Measurements from ENCODE around the gene ERCC6.
A peak's percentile ranks its signal among the peaks of the same experiment; 100 is the strongest.

ERCC6 gene

DNA sequence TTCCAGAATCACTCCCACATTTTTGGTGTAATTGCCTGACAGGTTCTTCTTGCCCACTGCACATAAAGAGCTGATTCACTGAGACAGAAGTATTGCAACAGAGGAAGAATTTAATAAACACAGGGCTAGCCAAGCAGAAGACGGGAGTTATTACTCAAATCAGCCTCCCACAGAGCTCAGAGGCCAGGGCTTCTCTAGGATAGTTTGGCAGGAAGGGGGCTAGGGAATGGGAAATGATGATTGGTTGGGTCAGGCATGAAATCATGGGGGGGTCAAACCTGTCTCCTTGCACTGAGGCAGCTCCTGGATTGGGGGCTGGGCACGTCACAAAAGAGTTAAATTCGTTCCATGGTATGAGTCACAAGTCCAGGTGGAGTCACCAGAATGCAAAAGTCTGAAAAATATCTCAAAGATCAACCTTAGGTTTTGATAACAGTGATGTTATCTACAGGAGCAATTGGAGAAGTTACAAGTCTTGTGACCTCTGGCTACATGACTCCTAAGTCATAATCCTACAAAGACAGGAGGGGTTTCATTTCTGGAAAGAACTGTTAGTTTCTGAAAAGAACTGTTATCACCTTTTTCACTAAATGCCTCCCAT, 30.2 kb upstream of the ERCC6 start:
- DNase-seq (ENCODE audit: insufficient read length, low spot score) = no peak
- TF ChIP-seq POLR2A (IDR thresholded peaks at IDR 0.05; ENCODE audit: low read depth, low read length) = no peak
- TF ChIP-seq POU2F2 (IDR thresholded peaks at IDR 0.05; ENCODE audit: low read depth, low read length) = no peak
- no peak for TF ChIP-seq SPI1 (IDR thresholded peaks at IDR 0.05; ENCODE audit: low read depth, low read length)
- TF ChIP-seq TAF1 (IDR thresholded peaks at IDR 0.05; ENCODE audit: low read depth, low read length) = no peak
- TF ChIP-seq POLR2AphosphoS5 (IDR thresholded peaks at IDR 0.05; ENCODE audit: low read depth, low read length) = no peak
- TF ChIP-seq PAX5 (IDR thresholded peaks at IDR 0.05; ENCODE audit: insufficient read depth, low read length, severe bottlenecking) = no peak

DNA sequence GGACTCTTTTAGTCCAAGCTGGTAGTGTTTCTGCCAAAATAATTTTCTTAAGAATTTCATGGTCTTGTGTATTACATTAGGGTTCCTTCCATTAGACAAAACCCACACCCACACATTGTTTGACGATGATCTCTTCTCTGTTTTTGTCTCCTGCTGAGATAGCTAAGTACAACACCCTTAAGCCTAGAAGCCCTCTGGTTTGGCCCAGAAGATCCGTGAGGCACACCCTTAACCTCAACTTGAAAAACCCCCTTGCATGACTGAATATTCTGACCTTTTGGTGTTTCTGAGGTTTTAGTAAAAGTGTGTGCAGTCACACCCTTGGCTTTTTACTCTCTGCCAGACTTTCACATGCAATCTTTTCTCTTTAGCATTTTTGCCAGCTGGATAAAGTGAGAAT, 29.3 kb upstream of the ERCC6 start:
- TF ChIP-seq POU2F2 (IDR thresholded peaks at IDR 0.05; ENCODE audit: low read depth, low read length) (no peak), TAF1 (IDR thresholded peaks at IDR 0.05; ENCODE audit: low read depth, low read length) (no peak), PAX5 (IDR thresholded peaks at IDR 0.05; ENCODE audit: insufficient read depth, low read length, severe bottlenecking) (no peak), POLR2AphosphoS5 (IDR thresholded peaks at IDR 0.05; ENCODE audit: low read depth, low read length) (no peak), POLR2A (IDR thresholded peaks at IDR 0.05; ENCODE audit: low read depth, low read length) (no peak), SPI1 (IDR thresholded peaks at IDR 0.05; ENCODE audit: low read depth, low read length) (no peak)
- no peak for DNase-seq (ENCODE audit: insufficient read length, low spot score)
- FAIRE-seq = no peak

More for the DNA sequence above, 30.2 kb upstream of the ERCC6 start:
- FAIRE-seq = no peak

DNA sequence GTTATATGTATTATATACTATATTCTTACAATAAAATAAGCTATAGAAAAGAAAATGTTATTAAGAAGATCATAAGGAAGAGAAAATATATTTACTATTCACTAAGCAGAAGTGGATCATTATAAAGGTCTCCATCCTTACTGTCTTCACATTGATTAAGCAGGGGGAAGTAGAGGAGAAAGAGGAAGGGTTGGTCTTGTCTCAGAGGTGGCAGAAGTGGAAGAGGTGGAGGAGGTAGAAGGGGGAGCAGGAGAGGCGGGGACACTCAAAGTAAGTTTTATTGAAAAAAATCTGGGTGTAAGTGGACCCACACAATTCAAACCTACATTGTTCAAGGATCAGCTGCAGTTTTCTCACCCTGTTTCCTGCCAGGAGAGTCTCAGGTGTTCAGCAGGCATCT, 28.9 kb upstream of the ERCC6 start:
- no peak for DNase-seq (ENCODE audit: insufficient read length, low spot score)
- no peak for FAIRE-seq
- 0 out of 2 replicates have a peak, but pooled peaks have one; percentile 7 for TF ChIP-seq SPI1 (IDR thresholded peaks at IDR 0.05; ENCODE audit: low read depth, low read length)
- TF ChIP-seq POLR2AphosphoS5 (IDR thresholded peaks at IDR 0.05; ENCODE audit: low read depth, low read length) = no peak
- no peak for TF ChIP-seq PAX5 (IDR thresholded peaks at IDR 0.05; ENCODE audit: insufficient read depth, low read length, severe bottlenecking)
- no peak for TF ChIP-seq TAF1 (IDR thresholded peaks at IDR 0.05; ENCODE audit: low read depth, low read length)
- no peak for TF ChIP-seq POLR2A (IDR thresholded peaks at IDR 0.05; ENCODE audit: low read depth, low read length)
- no peak for TF ChIP-seq POU2F2 (IDR thresholded peaks at IDR 0.05; ENCODE audit: low read depth, low read length)

DNA sequence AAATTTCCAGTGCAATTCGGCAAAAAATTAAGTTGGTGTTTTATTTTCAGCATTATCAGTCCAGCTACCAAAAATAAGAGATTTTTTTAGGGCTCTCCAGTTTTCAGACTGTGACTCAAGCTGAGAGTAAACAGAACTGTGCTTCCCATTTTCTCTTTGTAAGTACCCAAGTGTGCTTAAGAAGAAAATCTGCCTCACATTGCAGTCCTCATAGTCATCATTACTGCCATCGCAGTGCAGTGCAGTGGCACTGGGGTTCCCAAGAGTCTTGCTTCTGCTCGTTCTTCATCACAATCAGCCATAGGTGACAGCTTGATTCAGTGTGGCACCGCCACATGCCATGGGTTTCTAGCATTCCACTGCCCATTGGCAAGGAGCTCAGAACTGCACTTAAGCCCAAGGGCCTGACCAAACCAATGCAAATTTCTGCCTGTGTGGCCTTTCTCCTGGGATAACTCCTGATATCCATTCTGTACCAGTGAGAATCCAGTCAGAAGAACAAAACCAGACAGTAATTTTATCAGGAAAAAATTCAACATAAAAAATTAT, 25.6 kb upstream of the ERCC6 start:
- no peak for DNase-seq (ENCODE audit: insufficient read length, low spot score)
- TF ChIP-seq PAX5 (IDR thresholded peaks at IDR 0.05; ENCODE audit: insufficient read depth, low read length, severe bottlenecking) (no peak), TAF1 (IDR thresholded peaks at IDR 0.05; ENCODE audit: low read depth, low read length) (no peak), POLR2A (IDR thresholded peaks at IDR 0.05; ENCODE audit: low read depth, low read length) (no peak), SPI1 (IDR thresholded peaks at IDR 0.05; ENCODE audit: low read depth, low read length) (no peak), POLR2AphosphoS5 (IDR thresholded peaks at IDR 0.05; ENCODE audit: low read depth, low read length) (no peak), POU2F2 (IDR thresholded peaks at IDR 0.05; ENCODE audit: low read depth, low read length) (no peak)
- FAIRE-seq = no peak

DNA sequence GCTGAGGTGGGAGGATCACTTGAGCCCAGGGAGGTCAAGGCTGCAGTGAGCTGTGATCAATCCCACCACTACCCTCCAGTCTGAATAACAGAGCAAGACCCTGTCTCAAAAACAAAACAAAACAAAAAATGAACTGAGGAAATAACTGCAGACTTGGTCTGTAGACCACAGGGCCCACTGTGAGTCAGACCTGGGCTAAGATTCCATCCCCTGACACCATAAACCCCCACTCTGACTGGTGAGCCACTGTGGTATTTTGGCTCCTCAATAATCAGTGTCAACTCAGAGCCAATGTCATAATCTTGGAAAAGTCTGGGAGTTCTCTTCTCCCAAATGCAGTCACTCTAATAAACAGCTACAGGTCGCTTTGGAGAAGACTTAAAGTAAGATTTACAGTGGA, 24.0 kb upstream of the ERCC6 start:
- TF ChIP-seq TAF1 (IDR thresholded peaks at IDR 0.05; ENCODE audit: low read depth, low read length) (no peak), SPI1 (IDR thresholded peaks at IDR 0.05; ENCODE audit: low read depth, low read length) (no peak), POLR2AphosphoS5 (IDR thresholded peaks at IDR 0.05; ENCODE audit: low read depth, low read length) (no peak), POU2F2 (IDR thresholded peaks at IDR 0.05; ENCODE audit: low read depth, low read length) (no peak), POLR2A (IDR thresholded peaks at IDR 0.05; ENCODE audit: low read depth, low read length) (no peak), PAX5 (IDR thresholded peaks at IDR 0.05; ENCODE audit: insufficient read depth, low read length, severe bottlenecking) (no peak)
- DNase-seq (ENCODE audit: insufficient read length, low spot score) = no peak

DNA sequence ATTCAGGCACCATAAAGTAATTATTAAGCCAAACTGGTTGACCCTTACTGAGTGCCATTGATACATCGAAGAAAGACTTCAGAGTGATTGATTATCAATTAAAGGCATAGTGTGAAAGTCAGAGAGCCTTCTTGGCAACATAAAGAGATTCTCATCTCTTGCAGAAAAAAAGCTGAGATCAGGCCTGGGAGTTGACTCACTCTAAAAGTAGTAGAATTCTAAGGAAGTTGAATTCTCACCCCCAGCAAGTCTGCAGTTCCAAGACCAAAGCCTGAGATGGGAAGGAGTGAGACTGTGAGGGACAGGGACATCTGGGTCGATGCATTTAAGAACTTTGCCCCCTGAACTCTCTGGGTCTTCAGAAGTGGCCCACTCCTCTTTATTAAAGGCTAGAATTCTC, 21.6 kb upstream of the ERCC6 start:
- FAIRE-seq = no peak
- no peak for TF ChIP-seq POU2F2 (IDR thresholded peaks at IDR 0.05; ENCODE audit: low read depth, low read length)
- no peak for TF ChIP-seq POLR2AphosphoS5 (IDR thresholded peaks at IDR 0.05; ENCODE audit: low read depth, low read length)
- TF ChIP-seq POLR2A (IDR thresholded peaks at IDR 0.05; ENCODE audit: low read depth, low read length) = no peak
- no peak for TF ChIP-seq PAX5 (IDR thresholded peaks at IDR 0.05; ENCODE audit: insufficient read depth, low read length, severe bottlenecking)
- no peak for TF ChIP-seq SPI1 (IDR thresholded peaks at IDR 0.05; ENCODE audit: low read depth, low read length)
- no peak for TF ChIP-seq TAF1 (IDR thresholded peaks at IDR 0.05; ENCODE audit: low read depth, low read length)
- DNase-seq (ENCODE audit: insufficient read length, low spot score) = no peak

More for the DNA sequence above, 24.0 kb upstream of the ERCC6 start:
- no peak for FAIRE-seq

DNA sequence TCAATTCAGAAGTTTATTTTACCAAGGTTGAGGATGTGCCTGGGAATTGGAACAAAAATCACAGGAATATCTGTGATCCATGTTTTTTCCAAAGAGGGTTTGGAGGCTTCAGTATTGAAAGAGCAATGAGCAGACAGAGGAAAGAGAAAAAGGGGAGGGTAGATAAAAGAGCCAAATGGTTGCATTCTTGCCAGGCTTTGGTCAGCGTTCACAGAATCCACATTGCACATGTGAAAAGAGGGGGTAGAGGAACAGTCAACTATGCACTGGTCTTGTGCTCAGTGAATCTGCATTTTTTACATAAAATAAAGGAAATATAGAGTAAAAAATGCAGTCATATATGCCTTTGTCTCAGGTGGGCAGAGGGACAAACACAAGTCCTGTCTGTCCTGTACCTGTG, 20.6 kb upstream of the ERCC6 start:
- FAIRE-seq = no peak
- TF ChIP-seq PAX5 (IDR thresholded peaks at IDR 0.05; ENCODE audit: insufficient read depth, low read length, severe bottlenecking) (no peak), SPI1 (IDR thresholded peaks at IDR 0.05; ENCODE audit: low read depth, low read length) (no peak), POLR2A (IDR thresholded peaks at IDR 0.05; ENCODE audit: low read depth, low read length) (no peak), POU2F2 (IDR thresholded peaks at IDR 0.05; ENCODE audit: low read depth, low read length) (no peak), POLR2AphosphoS5 (IDR thresholded peaks at IDR 0.05; ENCODE audit: low read depth, low read length) (no peak), TAF1 (IDR thresholded peaks at IDR 0.05; ENCODE audit: low read depth, low read length) (no peak)
- no peak for DNase-seq (ENCODE audit: insufficient read length, low spot score)

DNA sequence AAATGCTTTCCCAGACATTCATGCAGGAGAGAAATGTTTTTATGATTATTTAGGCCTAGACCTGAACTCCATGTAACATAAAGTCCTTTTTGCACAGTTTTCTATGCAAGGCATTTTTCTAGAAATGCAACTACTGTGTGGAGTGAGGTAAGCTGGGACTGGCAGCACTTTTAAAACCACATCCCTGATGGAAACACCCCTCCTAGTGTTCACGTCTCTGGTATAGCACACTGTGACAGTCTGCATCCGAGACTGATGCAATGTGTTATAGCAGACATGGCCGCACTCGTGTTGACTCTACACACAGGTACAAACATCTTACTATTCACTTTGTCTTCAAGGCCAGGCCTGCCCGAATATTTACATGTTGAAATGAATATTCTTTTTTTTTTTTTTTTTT, 19.3 kb upstream of the ERCC6 start:
- TF ChIP-seq PAX5 (IDR thresholded peaks at IDR 0.05; ENCODE audit: insufficient read depth, low read length, severe bottlenecking) (no peak), SPI1 (IDR thresholded peaks at IDR 0.05; ENCODE audit: low read depth, low read length) (no peak), POLR2AphosphoS5 (IDR thresholded peaks at IDR 0.05; ENCODE audit: low read depth, low read length) (no peak), POU2F2 (IDR thresholded peaks at IDR 0.05; ENCODE audit: low read depth, low read length) (no peak), TAF1 (IDR thresholded peaks at IDR 0.05; ENCODE audit: low read depth, low read length) (no peak), POLR2A (IDR thresholded peaks at IDR 0.05; ENCODE audit: low read depth, low read length) (no peak)
- no peak for DNase-seq (ENCODE audit: insufficient read length, low spot score)
- FAIRE-seq = no peak

DNA sequence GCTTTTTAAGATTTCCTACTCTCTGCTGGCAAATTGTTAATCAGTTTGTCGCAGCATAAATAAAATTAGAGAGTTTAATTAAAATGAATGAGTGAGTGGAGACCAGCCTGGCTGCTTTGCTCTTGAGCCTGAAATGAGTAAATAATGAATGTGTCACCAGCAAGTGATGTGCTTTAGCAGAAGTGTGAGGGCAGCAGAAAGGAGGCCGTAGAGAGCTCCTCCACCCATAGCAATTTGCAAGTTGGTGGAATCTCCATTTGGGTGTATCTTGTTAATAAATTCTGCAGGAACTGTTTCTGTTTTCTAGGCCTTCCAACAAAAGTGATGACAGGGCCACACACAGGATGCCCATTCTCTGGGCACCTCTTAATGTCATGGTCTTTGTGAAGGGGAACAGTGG, 18.8 kb upstream of the ERCC6 start:
- FAIRE-seq (no peak), DNase-seq (ENCODE audit: insufficient read length, low spot score) (no peak)
- TF ChIP-seq PAX5 (IDR thresholded peaks at IDR 0.05; ENCODE audit: insufficient read depth, low read length, severe bottlenecking) (no peak), TAF1 (IDR thresholded peaks at IDR 0.05; ENCODE audit: low read depth, low read length) (no peak), POU2F2 (IDR thresholded peaks at IDR 0.05; ENCODE audit: low read depth, low read length) (no peak), POLR2A (IDR thresholded peaks at IDR 0.05; ENCODE audit: low read depth, low read length) (no peak), POLR2AphosphoS5 (IDR thresholded peaks at IDR 0.05; ENCODE audit: low read depth, low read length) (no peak), SPI1 (IDR thresholded peaks at IDR 0.05; ENCODE audit: low read depth, low read length) (no peak)

Measured in GM12891 (cell line).